AML-193 (cell line): Measurements from ENCODE around the gene CACYBP.
"Not testable (repeated sequence)": the region's sequence is repeated elsewhere in the genome, so short reads cannot be mapped to it uniquely, and the experiment has no call there.

Experiments
- DNase-seq, 2 experiments: peaks; one replicate each; lab custom pipeline; 2025; lab: John Stamatoyannopoulos, UW

Gene CACYBP

DNA sequence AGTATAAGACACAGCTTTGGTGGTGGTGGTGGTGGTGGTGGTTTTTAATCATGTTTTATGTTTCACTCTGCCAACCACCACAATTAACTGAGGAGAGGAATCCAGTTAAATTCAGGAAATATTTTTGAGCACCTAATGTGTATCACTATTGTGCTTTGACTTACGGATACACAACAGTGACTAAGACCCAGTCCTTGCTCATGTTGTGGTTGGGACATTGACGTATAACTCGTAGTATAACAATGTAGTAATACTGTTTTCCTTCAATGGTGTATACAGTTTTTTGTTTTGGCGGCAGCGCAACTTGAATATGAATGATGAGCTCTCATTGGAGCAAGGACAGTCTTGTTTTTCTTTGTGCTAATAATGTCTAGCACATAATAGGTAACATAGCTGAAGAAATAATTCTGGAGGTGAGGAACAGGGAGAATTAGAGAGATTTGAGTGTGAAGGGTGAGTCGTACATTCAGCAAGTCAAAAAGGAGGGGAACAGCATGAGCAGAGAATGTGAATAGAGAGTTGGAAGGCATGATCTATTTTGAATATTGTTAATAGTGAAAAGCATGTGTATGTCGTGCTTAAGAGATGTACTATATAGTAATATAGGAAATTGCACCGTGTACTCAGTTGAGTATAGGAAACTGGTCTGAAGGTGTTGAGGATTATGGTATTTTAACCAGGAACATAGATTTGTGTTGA lies 5.5 kb downstream of the CACYBP start:
- DNase-seq = no peak

DNA sequence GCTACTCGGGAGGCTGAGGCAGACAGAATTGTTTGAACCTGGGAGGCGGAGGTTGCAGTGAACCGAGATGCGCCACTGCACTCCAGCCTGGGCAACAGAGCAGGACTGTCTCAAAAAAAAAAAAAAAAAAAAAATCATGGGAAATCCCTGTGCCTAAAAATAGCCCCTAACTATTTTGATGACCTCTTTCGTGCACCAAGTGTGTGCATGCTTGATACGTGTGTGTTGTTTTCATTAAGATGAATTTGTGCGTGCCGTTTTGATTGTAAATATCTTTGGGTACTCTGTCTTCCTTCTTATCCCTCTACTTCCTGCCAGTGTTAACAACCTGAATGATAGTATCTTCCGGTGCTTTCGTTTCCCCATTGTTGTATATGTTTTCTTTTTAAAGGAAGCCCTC lies 9.8 kb downstream of the CACYBP start:
- no peak for DNase-seq

DNA sequence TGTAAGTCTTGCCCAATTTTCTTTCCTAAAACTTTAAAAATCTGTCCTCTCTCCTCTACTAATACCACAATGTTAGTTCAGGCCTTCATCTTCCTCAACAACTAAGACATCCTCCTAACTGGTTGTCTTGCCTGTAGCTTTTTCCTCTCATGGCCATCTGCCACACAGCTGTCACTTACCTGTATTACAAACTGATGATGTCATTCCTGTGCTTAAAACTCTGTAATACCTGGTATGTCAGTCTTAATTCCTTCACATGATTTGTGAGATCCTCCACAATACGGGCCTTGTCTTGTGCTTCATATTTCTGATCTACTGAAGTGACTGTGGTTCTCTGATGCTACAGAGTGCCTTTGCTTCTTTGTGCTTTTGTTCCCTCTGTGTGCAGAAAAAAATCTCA lies 13.7 kb downstream of the CACYBP start:
- DNase-seq = no peak

DNA sequence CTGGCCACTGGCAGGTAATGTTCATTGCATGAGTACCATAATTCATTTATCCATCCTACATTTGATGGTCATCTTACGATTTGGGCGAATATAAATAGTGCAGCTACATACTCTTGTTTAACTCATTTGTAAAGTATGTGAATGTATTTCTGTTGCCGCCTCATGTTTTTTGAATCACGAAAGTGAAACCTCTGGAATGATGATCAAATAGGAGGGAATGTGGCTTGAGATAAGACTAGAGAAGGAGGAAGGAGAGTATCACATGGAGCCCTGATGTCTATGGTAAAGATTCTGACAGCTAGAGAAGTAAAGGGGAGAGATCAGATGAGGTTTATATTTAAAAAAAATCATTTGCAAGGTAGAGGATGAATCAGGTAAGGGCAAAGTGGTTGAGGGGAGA lies 15.5 kb downstream of the CACYBP start:
- no peak for DNase-seq

DNA sequence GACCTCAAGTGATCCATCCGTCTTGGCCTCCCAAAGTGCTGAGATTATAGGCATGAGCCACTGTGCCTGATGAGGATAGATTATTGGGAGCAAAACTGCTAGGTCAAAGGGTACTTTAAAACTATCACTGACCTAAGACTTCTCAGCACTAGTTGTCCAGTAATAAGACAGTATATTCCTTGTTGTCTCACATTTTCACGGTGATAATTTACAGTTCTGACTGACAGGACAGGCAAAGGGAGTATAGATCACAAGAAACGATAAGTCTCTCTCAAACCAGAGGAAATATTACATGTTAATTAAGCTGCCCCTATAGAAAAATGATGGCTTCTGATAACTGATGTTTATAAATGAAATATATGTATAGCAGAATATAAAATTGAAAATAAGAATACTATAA lies 19.8 kb downstream of the CACYBP start:
- DNase-seq = no peak

DNA sequence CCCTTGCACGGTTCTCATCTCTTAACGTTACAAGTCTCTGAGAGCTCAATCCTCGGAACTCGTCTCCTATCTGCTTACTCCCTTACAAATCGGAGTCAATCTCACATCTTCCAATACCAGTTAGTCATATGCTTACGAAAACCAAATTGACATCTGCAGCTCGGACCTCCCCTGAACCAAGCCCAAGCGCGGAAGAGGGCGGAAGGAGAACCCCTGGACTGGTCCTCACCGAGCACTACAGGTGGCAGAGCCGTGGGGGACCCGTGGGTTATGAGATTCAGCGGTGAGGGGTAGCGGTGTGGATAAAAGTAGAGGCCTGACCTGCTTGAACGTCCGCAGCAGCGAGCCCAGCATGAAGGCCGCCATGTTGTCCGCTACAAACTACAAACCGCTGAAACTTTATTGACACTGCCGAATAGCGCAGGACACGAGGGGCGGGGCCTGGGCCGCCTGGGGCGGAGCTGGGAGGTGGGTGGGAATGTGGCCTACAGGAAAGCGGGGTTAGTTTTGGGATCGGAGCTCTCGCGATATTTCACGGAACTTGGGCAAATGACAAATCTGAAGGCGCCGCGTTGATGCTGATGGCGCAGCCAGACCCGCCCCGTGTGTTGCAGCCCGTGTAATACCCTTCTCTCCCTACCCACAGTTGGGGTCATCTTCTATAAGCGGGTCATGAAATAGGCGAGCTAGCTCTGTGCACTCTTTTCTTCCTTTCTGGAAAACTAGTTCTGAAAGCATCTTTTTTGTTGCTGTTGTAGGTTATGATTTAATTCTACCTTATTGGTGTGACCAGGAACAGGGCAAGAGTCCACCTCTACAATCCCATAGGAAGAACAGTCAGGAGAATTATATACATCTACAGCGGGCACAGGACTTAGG lies 23.5 kb downstream of the CACYBP start, which contains the start of gene MRPS14:
Gene MRPS14, minus strand, starts transcription at position 383 of the 879 bp plus-strand sequence. Its CDS starts 17 bp downstream, at position 366.
- DNase-seq = peak; percentile 90 to 93

DNA sequence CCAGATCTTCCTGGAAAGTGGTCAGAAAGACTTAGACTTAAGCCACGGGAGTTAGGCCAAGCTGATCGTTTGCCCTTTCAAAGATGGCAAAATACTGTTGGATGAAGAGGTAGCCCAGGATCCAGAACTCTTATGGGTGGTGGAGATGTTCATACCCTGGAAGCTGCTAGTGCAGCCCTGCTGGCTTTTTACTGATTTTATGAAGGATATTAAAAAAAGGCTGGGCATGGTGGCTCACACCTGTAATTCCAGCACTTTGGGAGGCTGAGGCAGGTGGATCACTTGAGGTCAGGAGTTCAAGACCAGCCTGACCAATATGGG lies 24.1 kb downstream of the CACYBP start:
- DNase-seq = not testable (repeated sequence)

DNA sequence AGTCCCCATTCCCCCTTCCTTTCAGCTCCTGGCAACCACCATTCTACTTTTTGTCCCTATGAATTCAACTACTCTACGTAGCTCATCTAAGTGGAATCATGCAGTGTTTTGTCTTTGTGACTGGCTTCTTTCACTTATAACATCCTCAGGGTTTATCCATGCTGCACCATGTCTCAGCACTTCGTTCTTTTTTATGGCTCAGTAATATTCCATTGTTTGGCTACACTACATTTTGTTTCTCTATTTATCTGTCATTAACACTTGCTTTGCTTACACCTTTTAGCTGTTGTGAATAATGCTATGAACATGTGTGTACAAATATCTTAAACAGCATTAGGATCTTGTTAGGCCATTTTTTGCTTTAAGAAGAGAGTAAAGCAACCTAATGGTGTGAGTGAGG lies 25.0 kb downstream of the CACYBP start:
- no peak for DNase-seq

DNA sequence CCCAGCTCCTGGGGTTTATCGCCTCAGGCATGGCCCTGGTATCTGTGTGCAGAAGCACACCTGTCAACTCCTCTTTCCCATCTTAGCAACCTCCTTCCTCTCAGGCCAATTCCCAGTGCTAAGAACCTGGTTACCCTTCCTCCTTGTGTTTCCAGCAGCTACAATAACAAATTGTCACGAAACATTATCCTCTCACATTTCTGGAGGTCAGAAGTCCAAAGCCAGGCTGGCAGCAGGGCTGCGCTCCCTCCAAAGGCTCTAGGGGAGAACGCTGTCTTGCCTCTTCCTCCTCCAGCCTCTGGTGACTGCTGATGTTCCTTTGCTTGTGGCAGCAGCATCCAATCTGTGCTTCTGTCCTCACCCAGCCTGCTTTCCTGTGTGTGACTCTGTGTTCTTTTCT lies 34.2 kb downstream of the CACYBP start:
- no peak for DNase-seq

DNA sequence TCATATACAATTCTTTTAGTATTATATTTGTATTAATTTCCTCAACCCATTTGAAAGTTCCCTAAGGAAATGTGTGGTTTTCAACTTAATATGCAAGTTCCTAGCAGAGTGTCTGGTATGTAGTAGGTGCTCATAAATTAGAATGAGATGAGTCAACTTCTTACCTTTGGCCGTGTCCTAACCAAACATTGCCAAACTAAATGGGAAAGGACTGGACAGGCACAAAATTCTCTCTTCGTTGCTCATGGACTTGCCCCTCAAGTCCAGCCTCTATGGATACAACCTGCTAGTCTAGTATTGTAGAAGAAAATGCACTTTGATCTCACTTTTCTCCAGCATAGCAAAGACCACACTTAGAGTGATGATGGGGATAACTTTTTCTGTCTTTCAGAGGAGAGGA lies 35.0 kb downstream of the CACYBP start:
- no peak for DNase-seq

DNA sequence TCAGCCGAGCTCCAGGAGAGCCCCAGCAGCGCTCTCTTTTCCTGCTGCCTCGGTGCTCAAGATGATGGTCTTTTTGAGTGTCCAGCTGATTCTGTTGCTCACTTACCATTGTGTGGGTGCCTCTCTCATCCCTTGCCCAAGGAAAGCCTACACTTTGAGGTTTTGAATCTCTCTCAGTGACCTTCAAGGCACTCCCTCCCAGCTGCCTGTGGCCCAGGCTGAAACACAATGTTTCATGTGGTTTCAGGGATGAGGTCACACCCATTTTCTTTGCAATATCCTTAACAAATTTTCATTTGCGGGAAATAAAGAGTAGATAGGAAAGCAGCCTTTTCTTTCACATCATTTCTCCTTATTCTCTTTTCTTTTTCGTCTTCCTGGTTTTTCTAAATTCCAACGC lies 36.1 kb downstream of the CACYBP start:
- no peak for DNase-seq

DNA sequence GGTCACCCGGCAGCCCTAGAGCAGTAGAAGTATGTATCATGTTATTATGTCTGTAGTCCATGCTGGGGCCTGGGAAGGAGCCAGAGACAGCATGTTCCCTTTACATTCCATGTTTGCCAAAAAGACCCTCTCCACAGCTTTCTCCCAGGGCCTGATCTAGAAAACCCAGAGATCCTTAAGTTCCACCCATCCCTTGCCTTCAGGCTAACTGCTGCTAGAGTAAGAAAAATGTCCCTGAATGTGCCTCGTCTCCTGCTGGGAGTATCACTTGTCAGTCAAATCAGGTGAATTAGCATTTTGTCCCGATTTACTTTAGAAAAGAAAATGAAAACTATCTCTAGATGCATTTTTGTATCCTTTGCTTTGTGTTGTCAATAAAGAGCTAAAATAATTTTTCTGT lies 36.7 kb downstream of the CACYBP start:
- DNase-seq = no peak

DNA sequence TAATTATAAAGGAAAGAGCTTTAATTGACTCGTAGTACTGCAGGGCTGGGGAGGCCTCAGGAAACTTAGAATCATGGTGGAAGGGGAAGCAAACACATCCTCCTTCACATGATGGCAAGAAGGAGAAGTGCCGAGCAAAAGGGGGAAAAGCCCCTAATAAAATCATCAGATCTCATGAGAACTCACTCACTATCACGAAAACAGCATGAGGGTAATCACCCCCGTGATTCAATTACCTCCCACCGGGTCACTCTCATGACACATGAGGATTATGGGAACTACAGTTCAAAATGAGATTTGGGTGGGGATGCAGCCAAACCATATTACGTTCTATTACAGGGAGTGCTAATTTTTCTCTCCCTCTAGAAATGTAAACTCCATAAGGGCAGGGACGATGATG lies 37.7 kb downstream of the CACYBP start:
- no peak for DNase-seq

DNA sequence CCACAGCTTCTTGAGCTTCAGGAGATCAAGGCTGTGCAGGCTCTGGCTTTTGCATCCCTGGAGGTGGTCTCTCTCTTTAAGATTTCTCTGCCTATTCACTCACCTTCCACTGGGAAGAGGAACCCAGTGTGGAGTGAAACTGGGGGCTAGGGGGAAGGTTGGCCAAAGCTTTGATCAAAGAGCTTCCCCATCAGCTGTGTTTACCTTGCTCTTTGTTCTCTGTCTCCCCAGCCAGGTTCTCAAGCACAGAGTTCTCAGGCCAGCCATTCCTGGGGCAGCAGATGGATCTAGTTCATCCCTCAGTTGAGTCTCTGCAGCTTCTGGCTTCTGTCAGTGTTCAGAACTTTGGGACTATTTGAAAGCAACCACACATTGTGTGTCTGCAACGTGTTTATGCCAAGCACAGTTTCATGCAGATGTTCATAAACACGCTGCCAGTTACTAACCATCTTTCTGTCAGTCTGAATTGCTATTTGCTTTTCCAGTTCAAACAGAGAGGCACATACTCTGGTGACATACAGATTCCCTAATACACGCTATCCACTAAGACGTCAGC lies 40.7 kb downstream of the CACYBP start:
- no peak for DNase-seq

DNA sequence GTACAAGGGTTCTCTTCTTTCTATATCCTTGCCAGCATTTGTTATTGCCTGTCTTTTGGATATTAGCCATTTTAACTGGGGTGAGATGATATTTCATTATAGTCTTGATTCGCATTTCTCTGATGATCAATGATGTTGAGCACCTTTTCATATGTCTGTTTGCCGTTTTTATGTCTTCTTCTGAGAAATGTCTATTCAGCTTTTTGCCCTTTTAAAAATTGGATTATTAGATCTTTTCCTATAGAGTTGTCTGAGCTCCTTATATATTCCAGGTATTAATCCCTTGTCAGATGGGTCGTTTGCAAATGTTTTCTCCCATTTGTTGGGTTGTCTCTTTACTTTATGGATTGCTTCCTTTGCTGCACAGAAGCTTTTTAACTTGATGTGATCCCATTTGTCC lies 42.9 kb downstream of the CACYBP start:
- DNase-seq = no peak

DNA sequence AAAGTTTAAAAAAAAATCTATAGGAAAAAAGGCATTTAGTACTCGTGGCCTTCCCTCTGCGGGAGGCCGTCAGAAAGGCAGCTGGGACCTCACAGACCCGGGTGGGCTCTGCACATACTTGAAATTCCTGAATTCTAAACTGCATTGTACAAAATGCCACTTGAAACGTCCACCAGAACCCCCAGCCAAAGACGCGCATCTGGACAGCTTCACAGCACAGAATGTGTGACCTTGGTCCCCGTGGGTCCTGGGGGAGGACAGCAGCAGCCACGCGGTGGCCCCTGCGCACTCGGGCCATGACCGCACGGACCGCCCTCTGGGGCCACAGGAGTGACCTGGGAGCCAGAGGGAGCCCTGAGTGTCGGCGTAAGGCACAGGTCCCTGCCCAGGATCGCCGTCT lies 44.1 kb downstream of the CACYBP start:
- no peak for DNase-seq

DNA sequence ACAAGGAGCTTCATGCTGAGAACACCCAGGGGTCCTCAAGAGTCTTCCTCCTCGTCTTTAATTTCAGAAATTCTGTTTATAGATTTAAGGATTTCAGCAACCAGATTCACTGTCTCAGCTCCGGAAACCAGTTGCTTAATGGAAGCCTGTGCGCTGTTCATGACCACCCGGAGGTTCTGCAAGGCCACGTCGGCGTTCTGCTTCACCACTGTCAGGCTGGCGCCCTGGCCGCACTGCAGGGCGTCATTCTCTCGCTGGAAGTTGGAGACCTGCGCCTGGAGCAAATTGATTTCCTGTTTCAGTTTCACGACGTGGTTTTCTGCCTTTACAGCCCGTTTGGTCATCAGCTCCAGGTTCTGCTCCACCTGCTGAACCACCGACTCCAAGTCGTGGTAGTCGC lies 44.8 kb downstream of the CACYBP start:
- not testable (repeated sequence) for DNase-seq

DNA sequence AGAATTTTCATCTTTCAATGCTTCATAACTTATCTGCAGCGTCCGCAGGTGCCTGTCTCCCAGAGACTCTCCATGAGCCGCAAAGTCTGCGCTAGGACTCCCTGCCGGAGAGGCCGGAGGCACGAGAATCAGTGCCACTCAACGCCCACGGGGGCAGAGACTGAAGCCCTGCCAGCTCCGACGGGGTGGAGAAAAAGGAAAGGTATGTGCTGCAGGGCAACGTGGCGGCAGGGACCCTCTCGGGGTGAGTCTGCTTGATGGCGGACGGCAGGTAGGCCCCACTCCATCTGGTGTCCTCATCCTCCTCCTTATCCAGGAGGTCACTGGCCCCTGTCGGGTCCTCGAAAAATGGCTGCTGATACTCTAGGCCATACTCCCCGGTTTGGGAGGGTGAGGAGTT lies 45.4 kb downstream of the CACYBP start:
- DNase-seq = no peak

DNA sequence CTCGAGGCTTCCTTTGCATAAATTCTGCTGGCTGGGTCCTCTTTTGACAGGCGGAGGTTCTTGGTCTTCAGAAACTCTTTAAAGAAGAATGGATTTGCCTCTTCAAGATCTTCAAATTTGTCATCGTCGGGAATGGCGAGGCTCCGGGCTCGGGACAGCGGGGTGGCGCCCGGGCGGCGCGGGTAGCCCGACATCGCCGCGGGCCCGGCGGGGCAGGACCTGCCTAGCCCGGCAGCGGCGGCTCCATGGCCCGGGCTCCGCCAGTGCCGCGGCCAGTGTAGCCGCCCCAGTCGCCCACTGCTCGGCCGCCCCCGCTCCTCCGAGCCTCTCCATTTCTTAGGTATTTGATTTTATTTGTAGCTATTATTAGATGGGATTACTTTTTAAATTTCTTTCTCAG lies 45.8 kb downstream of the CACYBP start:
- DNase-seq = no peak

DNA sequence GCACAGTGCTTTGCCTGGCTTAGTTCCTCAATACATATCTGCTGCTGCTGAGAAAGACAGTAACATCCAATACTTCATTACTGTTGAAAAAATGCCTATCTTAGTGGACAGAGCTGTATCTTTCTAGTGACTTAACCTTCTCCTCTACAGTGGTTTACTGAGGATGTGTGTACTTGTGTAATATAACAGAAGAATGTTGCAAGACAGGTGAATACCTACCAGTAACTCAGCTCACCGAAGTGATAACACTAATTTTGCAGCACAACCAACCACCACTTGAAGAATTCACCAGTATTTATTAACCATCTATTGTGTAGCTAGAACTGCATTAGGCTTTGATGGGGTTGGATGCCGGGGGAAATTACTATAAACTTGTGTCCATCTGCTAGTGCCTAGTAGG lies 51.2 kb downstream of the CACYBP start:
- no peak for DNase-seq

DNA sequence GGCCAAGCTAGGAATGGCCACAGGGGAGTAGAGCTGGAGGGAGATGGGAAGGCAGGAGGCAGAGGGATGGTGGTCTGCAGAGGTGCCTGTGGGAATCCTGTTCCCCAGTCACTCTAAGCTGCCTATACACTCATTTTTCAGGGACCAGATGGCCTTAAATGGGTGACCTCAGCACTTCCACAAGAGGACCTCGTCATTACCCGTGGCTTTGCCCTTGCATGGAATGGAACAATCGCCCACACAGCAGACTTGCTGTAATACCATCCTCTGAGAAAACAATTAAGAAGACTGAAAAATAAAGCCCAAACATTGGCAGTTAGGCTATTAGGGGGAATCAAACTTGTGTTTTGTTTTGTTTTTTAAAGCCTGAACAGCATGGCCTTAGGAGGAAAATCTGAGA lies 55.0 kb downstream of the CACYBP start:
- no peak for DNase-seq
